Measurements from ENCODE around the gene NDUFB7.

GRCh38 chr19:14553042-14553938 lies 18.6 kb downstream of the NDUFB7 start:
- TF ChIP-seq EP300 (IDR thresholded peaks at IDR 0.05; ENCODE audit: borderline replicate concordance in 1 of 2, low read depth in 1 of 2, low read length in 1 of 2) (no peak), JUND (IDR thresholded peaks at IDR 0.05) (no peak), CTCF (IDR thresholded peaks at IDR 0.05) (no peak), REST (IDR thresholded peaks at IDR 0.05; ENCODE audit: low read depth, low read length) (no peak), CHD2 (IDR thresholded peaks at IDR 0.05; ENCODE audit: low read length, partially characterized antibody) (no peak), POLR2AphosphoS5 (IDR thresholded peaks at IDR 0.05; ENCODE audit: low read depth, low read length) (no peak)
